ENCODE measurements around the gene TMF1.
A peak's percentile ranks its signal among the peaks of the same experiment; 100 is the strongest.

TMF1 gene

DNA sequence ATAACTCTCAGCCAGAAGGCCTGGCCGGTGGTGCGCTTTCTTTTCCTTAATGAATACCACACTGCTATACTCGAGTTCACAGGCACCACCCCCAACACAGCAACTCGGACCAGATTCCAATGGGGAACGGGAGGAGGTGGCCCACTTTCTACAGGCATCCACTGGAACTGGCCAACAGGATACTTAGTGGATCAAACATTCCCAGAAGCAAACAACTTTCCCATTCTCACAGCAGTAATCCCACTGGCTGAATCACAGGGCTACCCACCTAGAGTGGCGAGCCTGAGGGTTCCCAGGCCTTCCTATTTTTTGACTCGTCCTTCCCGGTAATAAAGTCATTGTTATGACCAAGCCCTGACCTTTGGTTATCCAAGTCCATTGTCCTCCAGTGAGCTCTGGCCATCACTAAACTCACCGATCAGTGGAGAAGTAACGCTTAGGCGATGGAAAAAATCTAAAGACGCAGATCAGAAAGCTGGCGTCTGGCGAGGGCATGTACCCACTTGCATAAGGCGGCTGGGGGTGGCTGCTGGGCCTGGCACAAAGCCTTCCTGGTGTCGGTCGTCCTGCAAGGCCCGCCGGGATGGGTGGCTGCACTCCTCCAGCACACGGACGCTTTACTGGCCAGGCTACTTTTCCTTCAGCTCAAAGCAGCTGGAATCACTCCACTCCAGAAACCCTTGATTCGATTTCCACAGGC is 39.9 kb downstream of the TMF1 start:
- no peak for DNase-seq

DNA sequence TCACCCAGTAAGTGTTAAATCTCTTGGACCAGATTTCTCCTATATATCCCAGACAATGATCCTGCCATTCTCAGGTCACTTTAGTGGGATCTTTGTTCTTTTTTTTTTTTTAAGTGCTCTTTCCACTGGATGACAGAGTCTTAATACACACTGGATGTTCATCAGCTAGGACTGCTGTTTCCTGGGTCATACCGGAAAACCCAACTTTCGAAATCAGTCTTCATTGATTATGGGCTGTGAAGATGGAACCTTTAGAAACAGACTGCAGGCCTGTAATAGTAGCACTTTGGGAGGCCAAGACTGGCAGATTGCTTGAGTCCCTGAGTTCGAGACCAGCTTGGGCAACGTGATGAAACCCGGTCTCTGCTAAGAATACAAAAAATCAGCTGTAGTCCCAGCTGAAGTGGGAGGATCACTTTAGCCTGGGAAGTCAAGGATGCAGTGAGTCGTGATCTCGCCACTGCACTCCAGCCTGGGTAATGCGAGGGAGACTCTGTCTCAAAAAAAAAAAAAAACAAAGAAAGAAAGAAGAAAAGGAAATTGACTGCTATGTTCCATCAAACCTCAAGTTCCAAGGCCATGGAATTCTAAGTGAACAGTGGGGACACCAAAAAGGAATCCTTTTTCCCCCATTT is 40.9 kb downstream of the TMF1 start:
- no peak for DNase-seq

DNA sequence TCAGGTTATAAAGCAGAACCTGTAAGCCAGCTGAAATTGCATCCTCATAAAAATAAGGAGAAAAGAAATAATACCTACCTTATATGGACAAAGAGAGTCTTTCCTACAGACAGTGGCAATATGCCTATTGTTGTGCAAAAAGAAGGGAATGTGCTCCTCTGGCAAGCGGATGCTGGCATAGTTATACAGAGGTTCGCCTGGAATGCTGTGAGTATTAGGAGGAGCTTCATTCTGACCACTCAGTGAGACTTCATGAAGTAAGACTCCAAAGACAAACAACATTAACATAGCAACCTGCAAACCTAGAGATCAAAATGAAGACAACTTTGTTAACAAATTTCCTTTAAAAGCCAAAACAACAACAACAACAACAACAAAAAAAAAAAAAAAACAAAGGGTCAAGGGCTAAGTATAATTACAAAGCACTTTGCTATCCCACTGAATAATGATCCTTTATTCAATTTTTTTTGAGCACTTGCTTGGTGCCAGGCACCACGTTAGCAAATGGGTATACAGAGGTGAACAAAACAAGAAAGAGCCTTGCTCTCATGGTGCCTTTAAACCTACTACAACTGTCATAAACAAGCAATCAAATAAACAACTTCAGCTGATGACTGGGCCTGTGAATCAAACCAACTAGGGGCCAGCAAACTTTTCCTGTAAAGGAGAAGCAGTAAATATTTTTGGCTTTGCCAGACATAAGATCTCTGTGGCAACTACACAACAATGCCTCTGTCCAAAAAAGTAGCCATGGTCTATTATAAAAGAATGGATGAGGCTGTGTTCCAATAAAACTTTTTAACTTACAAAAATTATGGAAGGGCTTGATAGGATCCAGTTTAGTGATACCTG is 42.3 kb downstream of the TMF1 start:
- no peak for DNase-seq

DNA sequence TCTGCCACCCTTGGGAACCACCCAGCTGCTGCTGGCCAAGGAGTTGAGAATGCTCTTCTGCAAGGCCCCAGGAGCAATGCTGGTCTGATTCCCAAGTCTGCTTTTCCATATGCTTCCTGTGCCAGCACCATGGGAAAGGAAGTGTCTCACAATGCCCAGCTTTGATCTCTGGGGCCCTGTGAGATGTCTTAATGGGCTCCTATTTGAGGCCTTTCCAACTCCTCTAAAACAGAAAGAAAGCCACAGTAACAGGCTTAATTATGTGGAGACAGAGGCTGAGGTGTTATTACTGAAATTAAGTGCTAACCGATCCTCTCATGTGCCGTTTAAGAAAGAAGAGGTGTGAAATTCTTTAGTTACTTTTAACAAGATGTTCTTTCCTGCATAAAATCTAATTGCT is 43.2 kb downstream of the TMF1 start:
- DNase-seq, result no peak

DNA sequence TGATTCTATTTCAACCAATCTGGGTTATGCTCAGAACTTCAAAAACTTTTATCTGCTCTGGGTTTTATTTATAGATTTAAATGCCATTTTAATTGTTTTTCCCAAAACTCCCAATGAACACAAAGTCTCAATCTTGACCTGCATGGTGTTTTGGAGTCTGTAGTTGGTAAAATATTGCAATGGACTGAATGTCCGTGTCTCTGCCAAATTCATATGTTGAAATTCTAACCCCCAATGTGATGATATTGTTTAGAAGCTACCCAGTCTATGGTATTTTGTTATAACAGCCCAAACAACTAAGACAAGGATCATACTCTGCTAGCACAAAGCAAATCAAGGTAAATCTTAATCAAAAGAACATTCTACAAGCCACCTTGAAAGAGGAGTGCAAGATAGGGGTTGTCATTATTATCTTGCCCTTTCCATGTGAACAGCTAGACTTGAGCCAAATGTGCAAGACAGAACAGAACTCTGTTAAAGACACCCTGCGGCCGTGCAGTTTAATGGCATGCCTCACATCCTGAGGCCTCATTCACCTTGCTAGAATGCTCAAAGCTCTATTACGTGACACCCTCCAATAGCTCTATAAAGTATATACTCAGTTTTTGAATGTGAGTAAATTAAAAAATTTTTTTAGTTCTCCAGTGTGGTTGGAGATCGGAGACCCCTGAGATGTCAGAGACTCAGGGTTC is 46.2 kb downstream of the TMF1 start:
- DNase-seq, result no peak

DNA sequence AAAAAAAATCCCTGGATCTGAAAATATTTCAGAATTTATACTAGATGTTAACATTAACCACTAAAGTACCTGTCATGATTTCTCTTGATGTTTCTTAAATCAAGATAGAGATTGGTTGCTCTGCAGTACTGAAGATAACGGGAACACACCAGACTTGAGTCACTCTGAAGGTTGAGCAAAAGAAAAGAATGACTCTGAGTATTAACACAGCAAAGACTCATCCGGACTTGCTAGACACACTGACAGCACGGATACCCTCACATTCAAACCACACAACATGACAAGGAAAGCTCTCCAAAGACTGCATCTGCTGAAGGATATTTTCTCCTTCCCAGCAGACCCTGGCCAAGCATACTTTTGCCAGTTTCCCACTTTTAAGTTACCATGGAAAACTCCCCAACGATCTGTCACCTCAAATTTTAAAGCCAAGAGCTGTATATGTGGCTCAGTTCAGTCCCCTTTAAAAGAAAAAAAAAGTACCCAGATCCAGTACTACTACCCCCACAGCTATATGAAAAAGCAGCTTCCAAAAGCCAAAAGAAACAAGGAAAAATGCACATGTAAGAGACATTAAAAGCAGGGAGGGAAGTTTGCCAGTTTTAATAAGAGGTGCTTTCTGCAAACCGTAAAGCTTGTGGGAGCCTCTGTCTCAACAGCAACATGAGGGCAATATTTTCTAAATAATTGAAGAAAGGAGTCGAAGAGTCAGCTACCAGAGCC is 46.9 kb downstream of the TMF1 start:
- no peak for DNase-seq

DNA sequence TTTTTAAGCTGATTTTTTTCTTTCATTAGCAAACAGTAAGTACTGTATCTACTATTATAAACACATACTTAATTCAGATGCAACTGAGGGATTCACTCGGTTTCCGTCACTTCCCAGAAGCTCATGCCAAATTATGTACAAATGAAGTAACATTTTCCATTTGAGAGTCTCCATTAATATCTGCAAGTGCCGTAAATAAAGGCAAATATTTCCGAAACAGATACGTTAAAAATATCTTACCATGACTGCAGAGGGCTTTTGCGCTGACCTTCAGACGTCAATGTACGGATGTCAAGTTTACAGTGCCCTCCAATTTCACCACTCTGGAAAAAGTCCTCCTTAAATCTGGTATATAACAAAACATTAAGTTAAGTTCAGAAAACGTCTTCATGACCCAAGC is 48.0 kb downstream of the TMF1 start:
- DNase-seq, result no peak

DNA sequence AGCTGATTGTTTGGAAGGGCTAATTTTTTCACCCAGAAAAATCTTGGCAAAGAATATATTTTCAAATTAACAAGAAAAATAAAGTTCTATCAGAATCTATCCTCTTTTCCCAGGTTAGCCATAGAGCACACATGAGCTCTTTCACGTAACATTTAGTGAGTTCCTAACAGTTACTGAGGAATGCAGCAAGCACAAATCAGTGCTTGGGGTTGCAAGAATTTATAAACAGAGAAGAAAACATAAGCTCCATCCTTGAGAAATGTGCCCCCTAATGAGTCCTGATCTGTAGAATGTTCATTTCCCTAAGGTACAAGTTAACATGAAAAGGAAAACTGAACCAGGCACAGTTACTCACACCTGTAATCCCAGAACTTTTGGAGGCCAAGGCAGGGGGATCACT is 52.5 kb downstream of the TMF1 start:
- DNase-seq, result no peak

DNA sequence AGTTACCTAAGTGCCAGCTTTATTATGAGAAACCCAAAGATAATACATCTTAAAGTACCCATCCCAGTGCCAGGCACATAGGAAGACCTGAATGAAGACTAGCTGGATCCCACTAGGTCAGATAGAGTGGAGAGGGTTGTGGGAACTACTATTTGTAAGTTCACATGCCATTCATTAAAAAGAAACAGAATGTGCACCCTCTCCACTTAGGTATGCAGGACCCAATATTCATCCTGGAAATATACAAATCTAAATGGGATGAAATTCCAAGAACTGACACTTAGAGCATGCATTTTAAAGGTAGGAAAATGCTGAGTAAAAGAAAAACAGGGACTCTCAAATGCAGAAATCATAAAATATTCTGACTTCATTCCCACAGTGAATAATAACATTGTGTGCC is 53.0 kb downstream of the TMF1 start:
- DNase-seq, result no peak

DNA sequence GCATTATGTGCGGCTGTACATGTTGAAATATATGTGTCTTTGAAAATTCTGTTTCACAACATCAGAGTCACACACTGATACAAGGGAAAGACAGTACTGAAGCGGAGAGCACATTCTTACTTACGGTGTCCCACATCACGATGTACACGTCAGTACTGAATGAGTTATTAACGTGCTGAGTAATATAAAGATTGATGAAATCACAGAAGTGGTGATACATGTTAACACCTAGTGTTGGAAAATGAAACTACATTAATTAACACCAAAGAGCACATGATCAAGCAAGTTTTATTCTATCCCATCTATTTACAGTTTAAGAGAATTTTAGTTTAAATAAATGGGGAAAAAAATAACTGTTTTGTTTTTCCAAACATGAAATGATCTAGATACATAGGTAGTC is 54.2 kb downstream of the TMF1 start:
- DNase-seq, result no peak

DNA sequence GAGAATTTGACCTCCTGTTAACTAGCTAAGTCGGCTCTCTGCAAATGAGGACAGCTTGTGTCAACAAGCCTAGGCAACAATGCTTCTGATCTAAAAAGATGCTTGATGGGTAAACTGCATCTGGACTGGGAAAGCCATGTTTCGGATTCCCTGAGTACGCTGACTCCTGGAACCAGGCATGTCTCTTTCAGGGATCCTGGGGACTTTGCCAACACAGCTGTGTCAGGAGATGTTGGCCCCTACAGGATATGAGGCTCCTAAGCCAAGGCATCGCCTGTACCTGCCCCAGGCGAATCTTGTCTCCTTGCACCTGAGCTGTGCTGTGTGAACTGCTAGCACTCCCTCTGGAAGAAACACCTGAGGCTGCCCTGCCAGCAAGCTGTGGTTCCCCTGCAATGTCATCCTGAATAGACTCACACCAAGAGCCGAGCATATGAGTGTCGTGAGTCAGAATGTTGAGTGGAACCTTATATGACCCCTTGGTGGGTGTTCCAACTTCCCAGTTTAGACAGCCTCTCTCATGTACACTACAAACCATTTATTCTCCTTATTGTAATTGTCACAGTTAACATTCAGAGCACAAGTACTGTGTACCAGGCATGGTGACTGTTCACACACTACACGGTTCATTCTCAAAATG is 55.7 kb downstream of the TMF1 start:
- DNase-seq, result no peak

DNA sequence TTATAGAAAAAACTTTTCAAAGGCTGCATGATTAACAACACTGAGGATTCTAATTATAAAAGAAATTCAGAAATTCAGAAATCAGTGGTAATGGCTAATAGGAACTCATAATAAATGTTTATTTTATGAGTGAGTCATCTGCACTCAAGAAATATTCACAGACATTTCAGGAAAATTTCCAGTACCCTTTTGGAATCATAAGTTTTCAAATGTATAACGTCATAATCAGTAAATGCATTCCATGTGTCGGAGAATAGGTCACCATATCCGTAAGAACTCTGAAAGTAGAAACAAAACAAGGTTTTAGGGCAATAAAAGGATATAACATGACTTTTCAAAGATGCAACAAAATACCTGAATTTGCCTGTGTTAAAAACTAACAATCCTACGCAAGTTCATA is 63.4 kb downstream of the TMF1 start:
- no peak for DNase-seq

DNA sequence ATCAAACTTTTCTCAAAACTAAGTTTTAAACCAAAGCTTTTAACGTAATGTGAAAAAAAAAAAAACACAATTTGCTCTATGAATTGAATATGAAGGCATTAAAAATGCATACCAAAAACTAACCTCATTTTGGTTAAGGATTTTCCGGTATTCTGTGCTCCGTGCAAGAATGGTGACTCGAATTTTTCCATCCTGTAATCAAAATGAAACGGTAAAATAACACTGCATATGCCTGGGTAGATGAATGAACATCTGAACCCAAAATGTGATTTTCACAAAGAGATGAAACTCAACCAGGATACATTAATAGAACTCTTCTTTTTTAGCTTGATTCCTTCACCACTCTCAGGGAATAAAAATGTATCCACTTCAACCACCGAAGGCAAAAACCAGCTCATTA is 64.8 kb downstream of the TMF1 start:
- DNase-seq, result no peak

DNA sequence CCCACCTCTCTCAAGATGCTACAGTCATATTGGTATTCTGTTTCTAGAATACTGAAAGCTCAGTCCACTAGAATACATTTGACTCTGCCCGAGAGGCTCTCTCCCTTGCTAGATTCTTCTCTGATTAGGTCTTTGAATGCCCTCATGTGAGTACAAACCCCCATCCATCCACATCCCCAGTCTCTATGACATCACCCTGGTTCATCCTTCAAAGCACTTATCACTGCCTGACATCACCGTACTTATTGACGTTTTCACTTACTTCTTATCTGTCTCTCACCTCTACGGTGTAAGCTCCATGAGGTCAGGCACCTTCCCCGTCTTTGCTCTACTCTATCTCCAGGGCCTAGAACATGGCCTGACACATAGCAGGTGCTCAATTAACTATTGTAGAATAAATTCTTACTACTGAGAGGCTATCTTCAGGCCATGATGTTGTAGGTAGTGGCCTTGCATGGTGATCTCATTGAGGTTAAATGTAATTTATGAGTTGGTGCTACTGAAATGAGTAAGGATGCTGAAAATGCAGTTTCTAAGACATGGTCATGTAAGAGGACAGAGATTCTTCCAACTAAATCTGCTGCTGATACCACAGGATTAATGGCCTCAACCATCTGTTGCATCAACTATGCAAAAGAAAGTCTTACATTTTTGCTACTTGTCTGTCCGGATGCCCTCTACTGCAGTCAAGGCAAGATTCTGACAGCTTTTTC is 65.5 kb downstream of the TMF1 start:
- DNase-seq, result no peak

DNA sequence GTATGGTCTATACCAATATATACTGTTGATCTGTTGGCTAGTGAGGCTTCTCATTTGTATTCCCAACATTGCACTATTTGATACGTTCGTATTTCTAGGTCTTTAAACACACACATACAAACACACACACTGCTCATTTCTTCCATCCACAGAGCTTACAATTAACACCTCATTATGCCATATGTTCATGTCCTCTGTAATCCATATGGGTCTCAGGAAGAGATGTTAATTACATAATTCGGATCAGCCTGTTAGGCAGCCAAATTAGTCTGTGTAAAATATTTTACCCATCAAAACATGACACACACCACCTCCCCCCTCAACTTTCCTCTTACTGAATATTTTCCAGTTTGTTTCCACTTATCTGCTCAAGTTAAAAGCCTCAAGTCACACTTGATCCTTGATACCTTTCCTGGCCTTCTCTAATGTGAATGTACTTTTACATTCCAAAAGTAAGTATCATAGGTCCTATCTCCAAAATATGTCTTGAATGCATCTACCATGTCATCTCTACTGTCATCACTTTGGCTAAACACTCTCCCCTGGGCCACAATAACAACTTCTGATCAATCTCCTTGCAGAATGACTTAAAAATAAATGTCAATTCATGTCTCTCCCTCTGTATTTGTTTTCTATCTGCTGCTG is 66.9 kb downstream of the TMF1 start:
- no peak for DNase-seq

DNA sequence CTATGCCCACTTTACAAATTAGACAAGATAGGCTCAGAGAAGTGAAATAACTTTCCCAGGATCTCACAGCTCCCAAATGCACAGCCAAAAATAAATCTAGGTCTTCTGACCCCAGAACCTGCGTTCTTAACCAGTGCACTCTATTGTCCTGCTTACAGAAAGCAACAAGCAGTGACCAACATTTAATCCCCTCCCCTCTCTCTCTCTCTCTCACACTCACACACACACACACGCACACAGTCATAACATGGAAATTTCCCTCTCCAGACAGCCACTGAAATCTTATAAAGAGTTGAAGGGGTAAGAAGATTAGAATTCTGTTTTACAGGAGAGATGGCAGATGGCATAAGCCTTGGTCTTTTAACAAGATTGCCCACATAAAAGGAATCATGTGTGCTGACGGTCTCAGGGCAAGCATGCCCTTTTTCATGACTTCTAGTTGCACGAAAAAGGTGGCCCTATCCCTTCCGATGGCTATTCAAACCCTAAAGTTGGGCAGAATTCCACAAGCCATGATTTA is 68.1 kb downstream of the TMF1 start:
- DNase-seq, result no peak

DNA sequence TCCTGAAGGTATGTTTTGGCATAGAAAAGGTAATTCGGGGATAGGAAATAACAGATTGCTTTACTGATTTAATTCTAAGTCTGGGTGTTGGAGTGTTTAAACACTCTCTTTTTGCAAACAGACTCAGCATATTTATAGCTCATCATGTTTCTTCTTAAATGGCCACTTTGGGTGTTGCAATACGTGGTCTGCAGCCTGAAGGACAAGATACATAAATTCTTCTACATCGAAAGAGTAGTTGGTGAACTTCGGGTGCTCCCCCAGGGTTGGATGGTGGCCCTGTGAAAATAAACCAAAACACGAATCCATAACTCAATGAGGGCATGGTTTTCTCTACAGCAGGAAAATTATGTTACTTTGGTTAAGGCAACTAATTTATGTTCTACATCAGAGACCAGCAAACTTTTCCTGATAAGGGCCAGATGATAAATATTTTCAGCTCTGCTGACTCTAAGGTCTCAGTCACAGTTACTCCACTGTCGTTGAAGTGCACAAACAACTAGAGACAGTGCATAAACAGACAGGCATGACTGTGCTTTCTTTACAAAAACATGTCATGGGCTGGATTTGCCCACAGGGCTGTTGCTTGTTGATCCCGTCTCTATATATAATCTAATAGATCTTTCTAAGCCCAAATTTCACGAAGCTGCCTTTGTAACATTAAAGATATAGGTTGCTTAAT is 74.5 kb downstream of the TMF1 start:
- DNase-seq, result no peak

DNA sequence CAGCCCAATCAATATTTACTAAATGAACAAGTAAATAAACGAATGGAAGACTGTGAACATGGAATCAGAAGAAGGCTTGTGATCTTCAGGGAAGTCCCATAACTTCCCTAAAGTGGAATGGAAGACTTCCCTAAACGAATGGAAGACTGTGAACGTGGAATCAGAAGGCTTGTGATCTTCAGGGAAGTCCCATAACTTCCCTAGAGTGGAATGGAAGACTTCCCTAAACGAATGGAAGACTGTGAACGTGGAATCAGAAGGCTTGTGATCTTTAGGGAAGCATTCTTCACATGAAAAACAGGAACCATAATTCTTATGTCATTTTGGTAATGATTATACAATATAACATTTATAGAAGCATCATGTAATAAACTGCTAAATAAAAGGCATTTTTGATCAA is 77.4 kb downstream of the TMF1 start:
- DNase-seq, result no peak

DNA sequence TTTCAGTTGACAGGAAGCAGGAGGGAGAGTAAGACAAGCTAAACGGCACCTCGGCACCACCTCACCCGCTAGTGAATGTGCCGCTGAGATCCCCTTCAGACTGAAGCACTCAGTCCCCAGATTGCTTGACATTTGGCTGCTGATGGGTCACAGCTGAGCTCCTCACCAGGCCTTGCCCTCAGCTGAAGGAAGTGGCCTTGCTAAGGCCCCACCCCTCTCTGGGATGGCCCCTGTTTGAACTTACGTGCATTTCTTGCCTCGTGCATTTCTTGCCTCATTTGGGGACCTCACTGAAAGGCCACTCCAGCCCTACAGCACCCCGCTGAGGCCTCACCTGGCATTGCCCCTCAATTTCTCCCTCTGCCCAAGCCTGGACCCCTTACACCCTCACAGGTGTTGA is 78.5 kb downstream of the TMF1 start:
- no peak for DNase-seq

DNA sequence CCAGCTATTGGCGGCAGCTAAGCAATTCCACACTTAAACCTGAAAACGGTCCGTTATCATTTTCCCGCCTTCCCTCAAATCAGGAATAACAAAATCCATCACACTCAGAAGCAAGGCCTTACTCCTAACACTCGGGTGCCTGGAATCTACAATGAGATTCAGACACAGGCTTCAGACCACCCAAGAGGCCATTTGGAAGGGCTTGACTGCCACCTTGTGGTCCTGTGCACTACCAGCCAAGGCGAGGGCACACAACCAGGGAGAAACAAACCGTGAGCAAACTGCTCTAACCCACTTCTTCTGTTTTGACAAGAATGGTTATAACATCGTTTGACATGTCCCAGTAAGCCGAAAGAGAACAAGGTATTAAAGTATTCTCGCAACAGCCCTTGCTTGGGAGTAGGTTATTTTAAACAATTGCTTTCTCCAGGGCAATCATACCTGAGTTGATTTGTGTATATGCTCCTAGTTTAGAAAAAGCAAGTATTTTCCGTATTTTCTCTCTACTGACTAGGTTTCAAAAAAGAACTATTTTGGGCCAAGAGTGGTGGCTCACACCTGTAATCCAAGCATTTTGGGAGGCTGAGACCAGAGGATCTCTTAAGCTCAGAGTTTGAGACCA is 79.7 kb downstream of the TMF1 start:
- peak; percentile 68 for DNase-seq

Data from activated effector memory CD4-positive, alpha-beta T cell treated with anti-CD3 and anti-CD28 coated beads, Interleukin-2, amount 50 U/mL, for 16 hours (primary cell).